ENCODE data around the gene FGF1.

FGF1 gene

GRCh38 chr5:142571371-142571770, 114.5 kb downstream of the FGF1 start:
- ChIA-PET POLR2A (no interaction called here), CTCF (interaction anchor here (0.6 to 1.4 kb wide), 2 partner anchors 8 to 16 kb away, joined by 4 to 6 read pairs; no protein-coding TSS in a partner anchor)
- TF ChIP-seq NFRKB (IDR thresholded peaks at IDR 0.05), result no peak
- no peak for TF ChIP-seq ARNT (IDR thresholded peaks at IDR 0.05)
- no peak for TF ChIP-seq PKNOX1 (IDR thresholded peaks at IDR 0.05)
- no peak for TF ChIP-seq L3MBTL2 (conservative IDR thresholded peaks at IDR 0.05)
- TF ChIP-seq CTBP1 (IDR thresholded peaks at IDR 0.05; ENCODE audit: borderline replicate concordance), result no peak
- TF ChIP-seq SUZ12 (IDR thresholded peaks at IDR 0.05), result no peak
- DNase-seq (ENCODE audit: extremely low spot score), result no peak

GRCh38 chr5:142569905-142570304, 116.0 kb downstream of the FGF1 start:
- ChIA-PET CTCF (interaction anchor here (1.2 kb wide), 1 partner anchor 557 kb away, joined by 4 read pairs; the partner anchor contains the start of gene GNPDA1), POLR2A (no interaction called here)
- DNase-seq (ENCODE audit: extremely low spot score), result no peak
- TF ChIP-seq NFRKB (IDR thresholded peaks at IDR 0.05), result no peak
- no peak for TF ChIP-seq FOXK2 (IDR thresholded peaks at IDR 0.05)
- no peak for TF ChIP-seq SP1 (IDR thresholded peaks at IDR 0.05)
- no peak for TF ChIP-seq BHLHE40 (IDR thresholded peaks at IDR 0.05; ENCODE audit: borderline replicate concordance)
- TF ChIP-seq FOXM1 (IDR thresholded peaks at IDR 0.05; ENCODE audit: borderline replicate concordance), result no peak
- no peak for TF ChIP-seq PKNOX1 (IDR thresholded peaks at IDR 0.05)
- no peak for TF ChIP-seq ELF4 (IDR thresholded peaks at IDR 0.05)
- no peak for TF ChIP-seq TARDBP (IDR thresholded peaks at IDR 0.05)
- TF ChIP-seq ARNT (IDR thresholded peaks at IDR 0.05), result no peak

- CTCF ChIA-PET, result interaction anchor here (1.2 kb wide), 1 partner anchor 556 kb away, joined by 4 read pairs; the partner anchor contains the start of gene GNPDA1
- POLR2A ChIA-PET, result no interaction called here
Measured at GRCh38 chr5:142568996-142569335, 116.9 kb downstream of the FGF1 start.

GRCh38 chr5:142568283-142568995, 117.5 kb downstream of the FGF1 start:
- ChIA-PET CTCF (no interaction called here), POLR2A (no interaction called here)
- no peak for DNase-seq (ENCODE audit: extremely low spot score)
- TF ChIP-seq PKNOX1 (IDR thresholded peaks at IDR 0.05) (no peak), FOXK2 (IDR thresholded peaks at IDR 0.05) (no peak), SUZ12 (IDR thresholded peaks at IDR 0.05) (no peak), ARNT (IDR thresholded peaks at IDR 0.05) (no peak), SP1 (IDR thresholded peaks at IDR 0.05) (no peak), ZNF384 (IDR thresholded peaks at IDR 0.05) (no peak), FOXA1 (IDR thresholded peaks at IDR 0.05) (no peak)

More at GRCh38 chr5:142568996-142569335, 116.9 kb downstream of the FGF1 start:
- TF ChIP-seq FOXK2 (IDR thresholded peaks at IDR 0.05), result no peak
- TF ChIP-seq HDGF (IDR thresholded peaks at IDR 0.05; ENCODE audit: borderline replicate concordance), result no peak
- TF ChIP-seq LEF1 (IDR thresholded peaks at IDR 0.05; ENCODE audit: borderline replicate concordance), result no peak
- TF ChIP-seq ELF4 (IDR thresholded peaks at IDR 0.05), result no peak
- no peak for TF ChIP-seq ZNF384 (IDR thresholded peaks at IDR 0.05)
- TF ChIP-seq NFRKB (IDR thresholded peaks at IDR 0.05), result no peak
- no peak for TF ChIP-seq BHLHE40 (IDR thresholded peaks at IDR 0.05; ENCODE audit: borderline replicate concordance)
- no peak for TF ChIP-seq SUZ12 (IDR thresholded peaks at IDR 0.05)
- no peak for TF ChIP-seq FOXM1 (IDR thresholded peaks at IDR 0.05; ENCODE audit: borderline replicate concordance)
- no peak for TF ChIP-seq SP1 (IDR thresholded peaks at IDR 0.05)
- no peak for TF ChIP-seq TARDBP (IDR thresholded peaks at IDR 0.05)
- no peak for TF ChIP-seq CTBP1 (IDR thresholded peaks at IDR 0.05; ENCODE audit: borderline replicate concordance)
- TF ChIP-seq ARNT (IDR thresholded peaks at IDR 0.05), result no peak
- no peak for TF ChIP-seq L3MBTL2 (conservative IDR thresholded peaks at IDR 0.05)
- TF ChIP-seq PKNOX1 (IDR thresholded peaks at IDR 0.05), result no peak
- no peak for TF ChIP-seq FOXA1 (IDR thresholded peaks at IDR 0.05)
- DNase-seq (ENCODE audit: extremely low spot score), result no peak

GRCh38 chr5:142561486-142562097, 124.3 kb downstream of the FGF1 start:
- TF ChIP-seq PKNOX1 (IDR thresholded peaks at IDR 0.05) (no peak), HDGF (IDR thresholded peaks at IDR 0.05; ENCODE audit: borderline replicate concordance) (no peak), LEF1 (IDR thresholded peaks at IDR 0.05; ENCODE audit: borderline replicate concordance) (no peak), ARNT (IDR thresholded peaks at IDR 0.05) (no peak), FOXK2 (IDR thresholded peaks at IDR 0.05) (no peak), NFRKB (IDR thresholded peaks at IDR 0.05) (no peak), CTBP1 (IDR thresholded peaks at IDR 0.05; ENCODE audit: borderline replicate concordance) (no peak), FOXA1 (IDR thresholded peaks at IDR 0.05) (no peak), FOXM1 (IDR thresholded peaks at IDR 0.05; ENCODE audit: borderline replicate concordance) (no peak), ELF4 (IDR thresholded peaks at IDR 0.05) (no peak), SP1 (IDR thresholded peaks at IDR 0.05) (no peak), L3MBTL2 (conservative IDR thresholded peaks at IDR 0.05) (no peak), SUZ12 (IDR thresholded peaks at IDR 0.05) (no peak), TARDBP (IDR thresholded peaks at IDR 0.05) (no peak)
- ChIA-PET CTCF (interaction anchor here (0.9 to 1.0 kb wide), 2 partner anchors 10 to 152 kb away, joined by 3 read pairs; no protein-coding TSS in a partner anchor), POLR2A (no interaction called here)
- DNase-seq (ENCODE audit: extremely low spot score), result no peak
